ENCODE data around the gene TMEM161B. TPM values are rescaled to one million over a fixed set of nuclear protein-coding genes. Genes with fewer than 3 reads are reported as not detected.
A peak's percentile ranks its signal among the peaks of the same experiment; 100 is the strongest.

TMEM161B gene
- total RNA-seq, 2 experiments from 2014 or later: 20.3 to 32.7 TPM

DNA sequence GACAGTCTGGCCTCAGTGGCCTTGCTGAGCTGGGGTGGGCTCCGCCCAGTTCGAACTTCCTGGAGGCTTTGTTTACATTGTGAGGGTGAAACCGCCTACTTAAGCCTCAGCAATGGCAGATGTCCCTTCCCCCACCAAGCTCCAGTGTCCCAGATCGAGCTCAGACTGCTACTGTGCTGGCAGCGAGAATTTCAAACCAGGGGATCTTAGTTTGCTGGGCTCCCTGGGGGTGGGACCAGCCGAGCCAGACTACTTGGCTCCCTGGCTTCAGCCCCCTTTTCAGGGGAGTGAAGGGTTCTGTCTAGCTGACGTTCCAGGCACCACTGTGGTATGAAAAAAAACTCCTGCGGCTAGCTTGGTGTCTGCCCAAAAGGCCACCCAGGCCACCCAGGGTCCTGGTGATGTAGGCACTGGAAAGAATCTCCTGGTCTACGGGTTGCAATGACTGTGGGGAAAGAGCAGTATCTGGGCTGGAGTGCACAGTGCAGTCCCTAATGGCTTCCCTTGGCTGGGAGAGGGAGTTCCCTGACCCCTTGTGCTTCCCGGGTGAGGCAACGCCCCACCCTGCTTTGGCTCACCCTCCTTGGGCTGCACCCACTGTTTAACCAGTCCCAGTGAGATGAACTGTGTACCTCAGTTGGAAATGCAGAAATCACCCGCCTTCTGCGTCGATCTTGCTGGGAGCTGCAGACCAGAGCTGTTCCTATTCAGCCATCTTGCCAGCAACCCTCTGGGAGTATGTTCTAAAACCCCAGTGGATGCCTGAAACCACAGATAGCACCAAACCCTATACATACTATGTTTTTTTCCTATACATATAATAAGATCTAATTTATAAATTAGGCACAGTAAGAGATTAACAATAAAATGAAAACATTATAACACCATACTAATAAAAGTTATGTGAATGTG lies 95.5 kb downstream of the TMEM161B start:
- intact Hi-C loops (cut with micrococcal nuclease; ENCODE audit: unreplicated experiment): no loop called here
- no peaks in the 10 kb centered on the region for H3K36me3 ChIP-seq (ENCODE audit: insufficient read depth, low read length)
- H3K79me2 ChIP-seq (ENCODE audit: insufficient read depth, low read depth, low read length): no peaks in the 10 kb centered on the region
- H3K4me2 ChIP-seq (ENCODE audit: low read length): no peak overlapping the region
- H3K4me1 ChIP-seq (ENCODE audit: insufficient read depth, low read length, poor library complexity, severe bottlenecking): no peaks in the 10 kb centered on the region
- ChIA-PET CTCF (ENCODE audit: unreplicated experiment) (no interaction called here), POLR2A (interaction anchor here (0.6 kb wide), 1 partner anchor 191 kb away, joined by 5 read pairs; no protein-coding TSS in a partner anchor)
- H3K4me3 ChIP-seq (ENCODE audit: low read depth, low read length, poor library complexity, severe bottlenecking): no peak overlapping the region
- H3K9me2 ChIP-seq (ENCODE audit: insufficient read depth, low read length): no peaks in the 10 kb centered on the region
- peak overlapping the region; percentile 31; the same call in 1 of the 2 replicates for H2AFZ ChIP-seq (ENCODE audit: low read length)
- H3K9me3 ChIP-seq (ENCODE audit: low read length): no peaks in the 10 kb centered on the region
- H3K27ac ChIP-seq (ENCODE audit: low read depth, low read length, poor library complexity, severe bottlenecking): no peak overlapping the region
- H4K20me1 ChIP-seq (ENCODE audit: insufficient read depth, low read length): no peaks in the 10 kb centered on the region
- no TSS peak for BruUV-seq (replicated peaks)
- TF ChIP-seq, protein P1, sequence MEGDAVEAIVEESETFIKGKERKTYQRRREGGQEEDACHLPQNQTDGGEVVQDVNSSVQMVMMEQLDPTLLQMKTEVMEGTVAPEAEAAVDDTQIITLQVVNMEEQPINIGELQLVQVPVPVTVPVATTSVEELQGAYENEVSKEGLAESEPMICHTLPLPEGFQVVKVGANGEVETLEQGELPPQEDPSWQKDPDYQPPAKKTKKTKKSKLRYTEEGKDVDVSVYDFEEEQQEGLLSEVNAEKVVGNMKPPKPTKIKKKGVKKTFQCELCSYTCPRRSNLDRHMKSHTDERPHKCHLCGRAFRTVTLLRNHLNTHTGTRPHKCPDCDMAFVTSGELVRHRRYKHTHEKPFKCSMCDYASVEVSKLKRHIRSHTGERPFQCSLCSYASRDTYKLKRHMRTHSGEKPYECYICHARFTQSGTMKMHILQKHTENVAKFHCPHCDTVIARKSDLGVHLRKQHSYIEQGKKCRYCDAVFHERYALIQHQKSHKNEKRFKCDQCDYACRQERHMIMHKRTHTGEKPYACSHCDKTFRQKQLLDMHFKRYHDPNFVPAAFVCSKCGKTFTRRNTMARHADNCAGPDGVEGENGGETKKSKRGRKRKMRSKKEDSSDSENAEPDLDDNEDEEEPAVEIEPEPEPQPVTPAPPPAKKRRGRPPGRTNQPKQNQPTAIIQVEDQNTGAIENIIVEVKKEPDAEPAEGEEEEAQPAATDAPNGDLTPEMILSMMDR (conservative IDR thresholded peaks at IDR 0.05; ENCODE audit: low read length): no peak
- no peak for TF ChIP-seq EZH2phosphoT487 (IDR thresholded peaks at IDR 0.05; ENCODE audit: borderline replicate concordance, low read depth, low read length)
- DNase-seq (ENCODE audit: low spot score): peak; percentile 14

DNA sequence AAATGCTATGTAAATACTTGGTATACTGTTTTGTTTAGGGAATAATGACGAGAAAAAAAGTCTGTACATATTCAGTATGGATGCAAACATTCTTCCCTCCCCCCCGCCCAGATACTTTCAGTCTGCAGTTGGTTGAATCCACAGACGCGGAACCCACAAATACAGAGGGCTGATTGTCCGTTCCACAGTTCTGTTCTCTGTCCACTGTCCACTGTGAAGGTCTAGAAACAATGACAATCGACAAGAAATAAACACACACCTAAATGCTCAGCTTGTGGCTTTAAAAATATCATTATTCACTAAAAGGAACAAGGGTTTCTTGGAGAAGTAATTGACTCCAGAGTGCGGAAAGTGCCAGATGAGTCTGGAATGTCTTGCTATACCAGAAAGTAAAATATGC lies 109.1 kb downstream of the TMEM161B start:
- intact Hi-C loops (cut with micrococcal nuclease; ENCODE audit: unreplicated experiment): loop anchor here (10.0 kb wide), 1 partner anchor 205 kb away; no protein-coding TSS in a partner anchor
- POLR2A ChIA-PET: interaction anchor here (0.6 kb wide), 1 partner anchor 78 kb away, joined by 3 read pairs; no protein-coding TSS in a partner anchor

More for the DNA sequence above, 109.1 kb downstream of the TMEM161B start:
- no peak overlapping the region for H3K4me2 ChIP-seq (ENCODE audit: low read length)
- no peaks in the 10 kb centered on the region for H3K79me2 ChIP-seq (ENCODE audit: insufficient read depth, low read depth, low read length)
- no TSS peak for BruUV-seq (replicated peaks)
- DNase-seq (ENCODE audit: low spot score): no peak
- no peaks in the 10 kb centered on the region for H3K9me3 ChIP-seq (ENCODE audit: low read length)
- no peak for TF ChIP-seq EZH2phosphoT487 (IDR thresholded peaks at IDR 0.05; ENCODE audit: borderline replicate concordance, low read depth, low read length)
- TF ChIP-seq, protein P1 (conservative IDR thresholded peaks at IDR 0.05; ENCODE audit: low read length): no peak
- H2AFZ ChIP-seq (ENCODE audit: low read length): no peak overlapping the region
- H3K4me3 ChIP-seq (ENCODE audit: low read depth, low read length, poor library complexity, severe bottlenecking): no peak overlapping the region
- no peaks in the 10 kb centered on the region for H3K36me3 ChIP-seq (ENCODE audit: insufficient read depth, low read length)
- H3K4me1 ChIP-seq (ENCODE audit: insufficient read depth, low read length, poor library complexity, severe bottlenecking): no peaks in the 10 kb centered on the region
- CTCF ChIA-PET (ENCODE audit: unreplicated experiment): no interaction called here
- no peaks in the 10 kb centered on the region for H4K20me1 ChIP-seq (ENCODE audit: insufficient read depth, low read length)
- no peak overlapping the region for H3K27ac ChIP-seq (ENCODE audit: low read depth, low read length, poor library complexity, severe bottlenecking)
- H3K9me2 ChIP-seq (ENCODE audit: insufficient read depth, low read length): no peaks in the 10 kb centered on the region

Measured in OCI-LY7 (cell line).